Dermis microvascular lymphatic vessel endothelial cell (primary cell): Measurements from ENCODE around the gene SLC6A16. TPM values are rescaled to one million over a fixed set of nuclear protein-coding genes. Genes with fewer than 3 reads are reported as not detected.
"Not testable (repeated sequence)": the region's sequence is repeated elsewhere in the genome, so short reads cannot be mapped to it uniquely, and the experiment has no call there.

Experiments used
- DNase-seq, 2 donors: peaks; one replicate each; pipeline versions ENCODE4 v3.0.0 to v3.0.0-alpha.2; 2010; ENCODE audit warnings: low read depth in 2 of 2
- total RNA-seq: library from RNA; depleted of rRNA; stranded (reverse); fragments of >200 nt; gene quantifications from 2 replicates; pipeline ENCODE4 v1.2.1, GENCODE V29; 2014

Gene SLC6A16
- total RNA-seq, 1 donor from 2014 or later: 0.26 TPM

DNA sequence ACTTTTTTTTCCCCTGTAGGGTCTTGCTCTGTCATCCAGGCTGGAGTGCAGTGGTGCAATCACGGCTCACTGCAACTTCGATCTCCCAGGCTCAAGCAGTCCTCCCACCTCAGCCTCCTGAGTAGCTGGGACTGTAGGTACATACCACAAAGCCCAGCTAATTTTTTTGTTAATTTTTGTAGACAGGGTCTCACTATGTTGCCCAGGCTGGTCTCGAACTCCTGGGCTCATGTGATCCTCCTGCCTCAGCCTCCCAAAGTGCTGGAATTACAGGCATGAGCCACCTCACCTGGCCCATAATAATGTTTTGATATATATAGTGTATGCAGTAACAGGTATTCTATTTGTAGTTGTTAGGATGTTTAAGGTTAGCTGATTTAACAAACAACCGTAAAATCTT, 6.2 kb upstream of the SLC6A16 start:
- DNase-seq: not testable (repeated sequence)

DNA sequence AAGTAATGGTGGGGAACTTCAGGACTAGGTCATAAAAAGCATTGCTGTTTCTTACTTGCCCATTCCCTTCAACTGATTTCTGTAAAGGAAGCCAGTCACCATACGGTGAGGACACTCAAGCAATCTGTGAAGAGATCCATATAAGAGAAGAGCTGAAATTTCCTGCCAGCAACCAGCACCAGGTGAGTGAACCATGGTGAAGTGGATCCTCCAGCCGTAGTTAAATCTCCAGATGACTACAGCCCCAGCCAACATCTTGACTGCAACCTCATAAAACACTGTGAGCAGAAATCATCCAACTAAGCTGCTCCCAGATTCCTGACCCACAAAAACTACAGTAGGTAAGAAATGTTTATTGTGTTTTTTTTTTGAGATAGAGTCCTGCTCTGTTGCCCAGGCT, 3.8 kb upstream of the SLC6A16 start:
- no peak for DNase-seq

DNA sequence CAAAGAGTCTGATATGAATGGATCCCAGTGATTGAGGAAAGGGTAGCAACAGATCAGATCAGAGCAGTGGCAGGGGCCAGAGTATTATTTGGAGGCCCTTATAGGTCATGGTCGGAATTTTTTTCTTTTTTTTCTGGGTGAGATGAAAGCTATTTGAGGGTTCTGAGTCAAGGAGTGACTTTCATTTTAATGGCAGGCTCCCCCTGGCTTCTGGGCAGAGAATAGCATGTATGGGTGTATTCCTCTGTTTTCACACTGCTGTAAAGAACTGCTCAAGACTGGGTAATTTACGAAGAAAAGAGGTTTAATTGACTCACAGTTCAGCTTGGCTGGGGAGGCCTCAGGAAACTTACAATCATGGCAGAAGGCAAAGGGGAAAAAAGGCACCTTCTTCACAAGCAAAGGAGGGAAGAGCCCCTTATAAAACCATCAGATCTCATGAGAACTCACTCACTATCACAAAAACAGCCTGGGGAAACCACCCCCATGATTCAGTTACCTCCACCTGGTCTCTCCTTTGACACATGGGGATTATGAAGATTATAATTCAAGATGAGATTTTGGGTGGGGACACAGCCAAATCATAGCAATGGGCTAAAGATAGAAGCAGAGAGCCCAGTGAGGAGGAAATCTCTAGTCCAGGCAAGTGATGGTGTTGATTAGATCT, 3.0 kb upstream of the SLC6A16 start:
- DNase-seq: peak in 1 of 2 donors; percentile 36

DNA sequence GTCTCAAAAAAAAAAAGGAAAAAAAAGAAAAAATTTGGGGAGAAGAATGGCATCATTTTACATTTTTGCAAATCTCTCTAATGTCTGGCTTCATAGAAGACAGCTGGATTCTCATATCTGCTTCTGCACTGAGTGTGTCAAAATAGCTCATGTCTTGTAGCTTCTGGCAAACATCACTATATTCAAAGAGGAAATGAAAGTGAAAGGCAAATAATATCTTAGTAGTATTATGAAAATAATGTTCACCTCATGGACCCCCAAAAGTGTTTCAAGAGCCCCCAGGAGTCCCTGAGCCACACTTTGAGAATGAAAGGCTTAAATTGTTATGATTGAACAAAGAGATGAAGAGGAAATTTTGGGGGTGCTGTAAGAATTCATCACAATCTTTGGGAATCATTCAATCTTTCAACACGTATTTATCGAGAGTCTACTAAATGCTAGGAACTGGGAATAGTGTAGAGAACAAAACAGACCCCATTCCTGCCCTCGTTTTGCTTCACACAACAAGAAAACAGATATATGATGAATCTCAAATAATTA, 1.2 kb upstream of the SLC6A16 start:
- DNase-seq: no peak

DNA sequence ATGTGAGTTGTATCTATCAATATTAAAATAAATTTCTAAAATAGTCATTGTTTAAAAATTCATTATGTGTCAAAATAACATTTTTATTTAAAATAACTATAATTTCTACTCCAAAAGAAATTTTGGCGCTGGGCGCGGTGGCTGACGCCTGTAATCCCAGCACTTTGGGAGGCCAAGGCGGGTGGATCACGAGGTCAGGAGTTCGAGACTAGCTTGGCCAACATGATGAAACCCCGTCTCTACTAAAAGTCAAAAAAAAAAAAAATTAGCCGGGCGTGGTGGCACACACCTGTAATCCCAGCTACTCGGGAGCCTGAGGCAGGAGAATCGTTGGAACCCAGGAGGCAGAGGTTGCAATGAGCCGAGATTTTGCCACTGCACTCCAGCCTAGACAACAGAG, 765 bp upstream of the SLC6A16 start:
- DNase-seq: not testable (repeated sequence)

DNA sequence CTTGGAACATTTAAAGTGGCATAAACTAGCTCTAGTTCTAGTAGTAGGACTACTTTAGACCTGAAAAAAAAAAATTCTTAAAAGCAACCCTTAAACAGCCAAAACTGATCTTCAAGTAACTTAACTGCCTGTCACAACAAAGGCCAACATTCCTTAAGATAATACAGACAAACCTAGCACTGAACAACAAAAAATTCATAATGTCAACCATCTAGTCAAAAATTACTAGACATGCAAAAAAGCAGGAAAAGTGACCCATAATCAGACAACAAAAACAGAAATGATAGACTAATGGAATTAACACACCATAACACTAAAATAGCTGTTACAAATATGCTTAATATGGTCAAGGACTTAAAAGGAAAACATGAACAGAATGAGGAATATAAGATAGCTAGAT, 6.7 kb downstream of the SLC6A16 start:
- DNase-seq: no peak

DNA sequence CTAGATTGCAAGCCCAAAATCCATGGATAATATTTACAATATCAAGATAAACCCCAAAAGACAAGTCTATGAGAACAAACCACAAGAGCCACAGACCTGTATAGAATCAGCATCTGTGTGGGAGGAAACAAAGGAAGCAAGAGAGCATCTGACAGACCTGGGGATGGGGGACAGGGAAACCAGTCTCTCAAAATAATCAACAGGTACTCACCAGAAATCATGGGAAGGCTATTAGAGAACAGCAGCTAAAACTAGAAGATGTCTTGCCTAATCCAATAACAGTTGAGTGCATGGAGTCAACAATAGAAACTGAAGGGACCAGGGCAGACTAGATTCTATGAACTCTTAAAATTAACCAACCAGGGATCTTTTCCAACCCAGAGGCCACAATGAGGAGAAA, 8.7 kb downstream of the SLC6A16 start:
- no peak for DNase-seq

DNA sequence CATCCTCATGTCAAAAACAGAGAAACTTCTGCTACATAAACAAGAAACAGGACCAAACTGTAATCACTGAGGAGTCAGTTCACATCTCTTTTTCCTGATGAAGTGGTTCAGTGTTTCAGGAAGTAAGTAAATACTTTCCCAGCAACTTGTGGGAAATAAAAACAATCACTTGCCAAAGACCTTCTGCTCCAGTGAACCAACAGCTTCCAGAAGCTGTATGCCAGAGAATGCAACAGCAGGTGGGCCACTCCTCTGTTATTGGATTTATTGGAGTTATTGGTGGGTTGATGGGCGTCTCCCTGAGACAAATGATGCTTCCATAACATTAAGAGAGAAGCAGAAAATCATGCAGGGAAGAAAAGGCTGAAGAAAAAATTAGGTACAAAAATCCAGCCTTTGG, 9.9 kb downstream of the SLC6A16 start:
- DNase-seq: peak in 1 of 2 donors; percentile 45

DNA sequence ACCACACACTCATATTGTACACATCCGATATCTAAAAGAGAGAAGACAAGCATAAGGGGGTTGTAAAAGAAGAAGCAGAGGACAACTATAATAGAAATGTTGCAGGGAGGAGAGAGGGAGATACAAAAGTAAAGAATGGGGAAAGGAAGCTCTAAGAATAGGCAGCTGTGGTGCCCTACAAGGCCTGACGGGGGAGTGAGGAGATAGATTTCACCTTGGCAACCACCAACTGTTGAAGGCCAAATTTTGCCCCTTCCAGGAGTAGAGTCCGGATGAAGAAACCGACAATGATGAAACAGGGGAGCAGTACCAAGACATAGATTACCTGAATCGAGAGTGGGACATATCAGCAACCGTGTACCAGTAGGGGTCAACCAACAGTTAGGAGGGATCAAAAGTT, 15.9 kb downstream of the SLC6A16 start:
- no peak for DNase-seq

DNA sequence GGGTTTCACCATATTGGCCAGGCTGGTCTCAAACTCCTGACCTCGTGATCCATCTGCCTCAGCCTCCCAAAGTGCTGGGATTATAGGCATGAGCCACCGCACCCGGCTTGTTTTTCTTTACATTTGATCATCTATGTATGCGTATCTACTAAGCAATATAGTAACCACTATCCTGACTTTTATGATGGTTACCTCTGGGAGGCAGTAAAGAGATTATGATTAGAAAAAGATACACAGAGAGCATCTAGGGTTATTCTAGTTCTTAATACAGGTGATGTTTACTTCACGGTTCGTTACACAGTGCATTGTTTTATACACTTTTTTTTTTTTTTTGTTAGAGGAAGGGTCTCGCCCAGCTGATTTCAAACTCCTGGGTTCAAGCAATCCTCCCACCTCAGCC, 18.3 kb downstream of the SLC6A16 start:
- DNase-seq: not testable (repeated sequence)

DNA sequence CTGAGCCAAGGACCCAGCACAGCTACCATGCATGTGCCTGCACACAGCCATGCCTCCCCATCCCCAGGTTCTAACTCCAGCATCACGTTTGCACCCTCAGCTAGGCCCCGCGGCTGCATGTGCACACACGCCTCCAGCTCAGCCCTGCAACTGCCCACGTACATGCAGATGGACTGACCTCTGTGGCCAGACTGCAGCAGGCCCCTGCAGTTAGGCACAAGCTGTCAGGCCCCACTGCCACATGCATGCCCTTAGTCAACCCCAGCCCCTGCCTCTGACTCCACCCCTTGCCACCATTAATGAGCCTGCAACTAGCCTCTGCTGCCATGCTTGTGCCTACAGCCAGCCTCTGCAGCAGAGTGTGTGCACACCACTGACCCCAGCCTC, 23.1 kb downstream of the SLC6A16 start:
- no peak for DNase-seq

DNA sequence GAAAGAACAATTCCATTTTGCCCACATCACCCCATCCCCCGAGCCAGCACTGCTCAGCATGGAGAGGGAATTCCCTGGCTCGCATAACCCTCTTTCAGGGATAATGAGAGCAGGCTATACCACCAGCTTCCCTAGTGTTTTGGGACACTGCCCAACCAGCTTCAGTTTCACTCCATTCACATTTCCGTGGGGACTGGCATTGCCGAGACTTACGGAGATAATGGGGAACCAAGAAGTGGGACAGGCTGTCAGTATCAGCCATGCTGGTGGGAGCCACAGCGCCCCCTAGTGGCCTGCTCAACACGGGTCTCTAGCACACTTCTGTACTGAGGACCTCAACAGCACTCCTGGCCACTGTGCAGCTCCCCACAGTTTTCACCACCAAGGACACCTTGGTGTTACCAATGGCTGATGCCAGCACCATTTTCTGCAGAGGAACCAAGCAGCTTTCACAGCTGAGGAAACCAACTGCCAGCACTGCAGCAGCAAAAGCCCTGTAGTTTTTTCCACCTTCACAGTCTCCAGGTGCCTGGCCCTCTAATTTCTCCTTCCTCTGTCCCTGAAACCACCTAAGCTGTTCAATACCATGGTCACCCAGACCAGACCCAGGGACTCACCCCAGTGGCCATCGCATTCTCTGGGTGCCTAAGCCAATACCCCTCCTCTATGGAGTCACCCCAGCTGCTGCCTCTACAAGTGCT, 23.7 kb downstream of the SLC6A16 start:
- peak; percentile 54 to 70 for DNase-seq

DNA sequence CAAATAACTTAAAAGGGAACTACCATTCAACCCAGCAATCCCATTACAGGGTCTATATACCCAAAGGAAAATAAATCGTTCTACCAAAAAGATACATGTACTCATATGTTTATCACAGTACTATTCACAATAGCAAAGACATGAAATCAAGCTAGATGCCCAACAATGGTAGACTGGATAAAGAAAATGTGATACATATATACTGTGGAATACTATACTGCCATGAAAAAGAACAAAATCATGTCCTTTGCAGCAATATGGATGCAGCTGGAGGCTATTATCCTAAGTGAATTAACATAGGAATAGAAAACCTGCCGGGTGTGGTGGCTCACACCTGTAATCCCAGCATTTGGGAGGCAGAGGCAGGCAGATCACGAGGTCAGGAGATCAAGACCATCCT, 26.3 kb downstream of the SLC6A16 start:
- not testable (repeated sequence) for DNase-seq

DNA sequence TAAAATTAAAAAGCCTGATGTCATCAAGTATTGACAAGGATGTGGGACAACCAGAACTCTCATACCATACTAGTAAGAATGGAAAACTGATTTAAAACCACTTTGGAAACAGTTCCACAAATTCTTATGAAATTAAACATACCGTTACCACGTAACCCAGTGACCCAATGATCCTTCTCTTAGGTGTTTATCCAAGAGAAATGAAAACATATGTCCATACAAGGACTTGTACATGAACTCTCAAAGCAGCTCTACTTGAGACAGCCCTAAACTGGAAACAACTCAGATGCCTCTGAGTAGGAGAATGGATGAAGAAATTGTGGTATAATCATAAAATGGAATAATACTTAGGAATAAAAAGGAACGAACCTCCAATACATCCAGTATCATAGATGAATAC, 27.6 kb downstream of the SLC6A16 start:
- DNase-seq: no peak

DNA sequence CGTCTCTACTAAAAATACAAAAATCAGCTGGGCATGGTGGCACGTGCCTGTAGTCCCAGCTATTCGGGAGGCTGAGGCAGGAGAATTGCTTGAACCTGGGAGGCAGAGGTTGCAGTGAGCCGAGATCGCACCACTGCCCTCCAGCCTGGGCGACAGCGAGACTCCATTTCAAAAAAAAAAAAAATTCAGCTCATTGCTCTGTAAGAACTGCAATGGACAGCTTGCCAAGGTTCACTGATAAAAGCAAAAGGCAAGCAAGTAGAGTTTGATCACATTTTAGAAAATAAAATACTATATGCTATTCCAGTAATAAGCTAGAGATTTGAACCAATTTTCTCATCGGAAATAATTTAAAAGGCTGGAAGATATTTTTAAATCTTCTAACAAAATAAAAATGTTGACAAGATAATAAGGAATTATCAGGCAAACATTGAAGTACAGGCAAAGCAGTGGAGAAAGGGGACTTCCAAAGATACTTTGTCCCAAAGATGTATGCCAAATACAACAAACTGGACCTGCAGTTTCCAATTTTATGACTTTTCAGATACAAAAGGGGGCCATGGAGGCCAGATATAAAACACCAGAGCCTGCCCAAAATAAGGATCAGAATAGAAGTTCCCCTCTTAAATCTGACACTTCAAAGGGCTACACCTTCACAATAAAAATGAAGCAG, 29.6 kb downstream of the SLC6A16 start:
- no peak for DNase-seq

DNA sequence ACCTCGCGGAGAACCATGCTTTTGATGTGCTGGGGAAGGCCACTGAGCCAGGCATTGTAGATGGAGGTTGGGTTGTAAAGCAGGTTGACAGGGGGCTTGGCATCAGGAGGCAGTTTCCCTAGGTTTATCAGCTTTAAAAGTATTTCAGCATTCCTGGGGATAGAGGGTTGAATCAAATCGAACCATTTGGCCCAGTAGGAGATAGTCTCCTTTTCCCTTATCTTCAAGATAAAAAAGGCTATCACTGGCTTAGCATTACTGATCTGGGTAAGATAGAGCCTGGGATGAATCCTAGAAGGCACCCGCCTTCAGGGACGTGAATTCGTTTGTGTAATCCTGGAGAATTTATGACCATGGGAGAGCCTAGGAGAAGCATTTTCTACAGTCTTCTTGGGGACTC, 30.6 kb downstream of the SLC6A16 start:
- no peak for DNase-seq

DNA sequence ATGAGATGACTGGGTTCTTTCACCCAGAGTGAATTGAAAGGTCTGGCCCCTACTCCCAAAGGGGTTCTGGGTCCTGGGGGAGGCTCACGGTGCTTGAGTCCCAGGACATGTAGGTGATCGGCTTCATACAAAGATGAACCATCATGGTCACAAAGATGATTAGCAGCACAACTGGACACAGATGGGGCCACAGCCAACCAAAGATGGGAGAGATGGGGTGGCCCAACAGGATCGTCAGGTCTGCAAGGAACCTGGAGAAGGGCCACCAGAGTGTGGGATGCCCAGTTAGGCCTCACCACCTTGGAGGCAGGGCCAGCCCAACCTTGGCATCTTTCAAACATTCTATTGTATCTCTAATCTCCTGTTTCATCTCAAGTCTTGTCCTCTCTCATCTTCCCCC, 34.5 kb downstream of the SLC6A16 start:
- no peak for DNase-seq

DNA sequence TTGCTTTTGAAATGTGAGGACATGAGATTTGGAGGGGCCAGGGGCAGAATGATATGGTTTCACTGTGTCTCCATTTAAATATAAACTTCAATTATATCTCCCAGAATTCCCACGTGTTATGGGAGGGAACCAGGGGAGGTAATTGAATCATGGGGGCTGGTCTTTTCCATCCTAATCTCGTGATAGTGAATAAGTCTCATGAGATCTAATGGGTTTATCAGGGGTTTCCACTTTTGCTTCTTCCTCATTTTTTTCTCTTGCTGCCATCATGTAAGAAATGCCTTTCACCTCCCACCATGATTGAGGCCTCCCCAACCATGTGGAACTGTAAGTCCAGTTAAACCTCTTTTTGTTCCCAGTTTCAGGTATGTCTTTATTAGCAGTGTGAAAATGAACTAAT, 35.7 kb downstream of the SLC6A16 start:
- DNase-seq: not testable (repeated sequence)

DNA sequence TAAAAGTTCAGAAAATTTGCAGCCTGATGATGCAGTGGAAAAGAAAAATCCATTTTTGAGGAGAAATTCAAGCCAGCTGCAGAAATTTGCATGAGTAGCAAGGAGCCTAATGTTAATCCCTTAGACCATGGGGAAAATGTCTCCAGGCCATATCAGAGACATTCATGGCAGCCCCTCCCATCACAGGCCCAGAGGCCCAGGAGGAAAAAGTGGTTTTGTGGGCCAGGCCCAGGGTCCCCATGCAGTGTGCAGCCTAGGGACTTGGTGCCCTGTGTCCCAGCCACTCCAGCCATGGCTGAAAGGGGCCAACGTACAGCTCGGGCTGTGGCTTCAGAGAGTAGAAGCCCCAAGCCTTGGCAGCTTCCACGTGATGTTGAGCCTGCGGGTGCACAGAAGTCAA, 36.8 kb downstream of the SLC6A16 start:
- DNase-seq: not testable (repeated sequence)

DNA sequence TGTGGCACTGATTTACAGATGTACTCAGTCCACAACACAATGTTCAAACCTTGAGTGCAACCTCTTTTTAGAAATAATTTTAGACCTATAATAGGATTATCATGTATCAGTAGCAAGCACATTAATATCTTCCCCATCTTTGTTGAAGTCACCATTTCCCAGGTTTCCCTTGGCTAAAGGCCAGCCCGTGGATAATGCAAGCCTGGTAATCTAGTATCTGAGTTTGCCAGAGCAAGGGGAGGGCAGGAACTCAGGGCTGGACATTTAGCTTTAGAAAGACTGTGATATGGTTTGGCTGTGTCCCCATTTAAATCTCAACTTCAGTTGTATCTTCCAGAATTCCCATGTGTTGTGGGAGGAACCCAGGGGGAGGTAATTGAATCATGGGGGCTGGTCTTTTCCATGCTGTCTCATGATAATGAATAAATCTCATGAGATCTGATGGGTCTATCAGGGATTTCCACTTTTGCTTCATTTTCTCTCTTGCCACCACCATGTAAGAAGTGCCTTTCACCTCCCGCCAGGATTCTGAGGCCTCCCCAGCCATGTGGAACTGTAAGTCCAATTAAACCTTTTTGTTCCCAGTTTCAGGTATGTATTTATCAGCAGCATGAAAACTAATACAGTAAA, 37.7 kb downstream of the SLC6A16 start:
- DNase-seq: peak in 1 of 2 donors; percentile 26

DNA sequence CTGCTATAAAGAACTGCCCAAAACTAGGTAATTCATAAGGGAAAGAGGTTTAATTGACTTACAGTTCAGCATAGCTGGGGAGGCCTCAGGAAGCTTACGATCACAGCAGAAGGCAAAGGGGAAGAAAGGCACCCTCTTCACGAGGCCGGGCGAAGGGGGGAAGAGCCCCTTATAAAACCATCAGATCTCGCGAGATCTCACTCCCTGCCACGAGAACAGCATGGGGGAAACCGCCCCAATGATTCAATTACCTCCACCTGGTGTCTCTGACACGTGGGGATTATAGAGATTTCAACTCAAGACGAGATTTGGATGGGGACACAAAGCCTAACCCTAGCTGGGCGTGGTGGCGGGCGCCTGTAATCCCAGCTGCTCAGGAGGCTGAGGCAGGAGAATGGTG, 42.8 kb downstream of the SLC6A16 start:
- DNase-seq: no peak

DNA sequence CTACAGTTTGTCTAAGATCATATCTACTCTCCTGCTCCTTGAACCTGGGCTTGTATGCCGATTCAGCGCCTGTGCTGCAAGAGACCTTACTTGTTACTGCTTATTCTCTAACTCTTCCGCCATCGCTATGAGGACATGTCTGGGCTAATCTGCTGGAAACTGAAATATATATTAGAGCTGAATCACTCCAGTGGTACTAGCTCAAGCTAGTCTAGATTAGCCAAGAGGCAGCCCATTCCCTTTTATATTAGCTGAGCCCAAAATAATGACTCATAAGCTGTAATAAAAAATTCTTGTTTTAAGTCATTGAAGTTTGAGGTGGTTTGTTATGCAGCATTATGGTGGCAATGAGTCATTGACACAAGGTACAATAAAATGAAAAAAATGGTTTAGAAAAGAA, 52.8 kb downstream of the SLC6A16 start:
- DNase-seq: no peak
